Measurements from ENCODE around the gene ELAC2. TPM values are rescaled to one million over a fixed set of nuclear protein-coding genes. Genes with fewer than 3 reads are reported as not detected.

The ELAC2 gene
- total and polyA plus RNA-seq, 2 of the 8 experiments (the other 6 are each of a cell fraction or from before 2014, with no cell fraction given) = 91.6 to 127 TPM

GRCh38 chr17:13046361-13046760 lies 28.5 kb upstream of the ELAC2 start:
- Histone ChIP-seq H3K4me1 (replicated peaks in 1 of 4; ENCODE audit: control insufficient read depth in 3 of 4, insufficient read depth in 4 of 4, low read length in 3 of 4) (no peaks in the 10 kb centered on the region), H3K27me3 (replicated peaks in 1 of 4; ENCODE audit: control insufficient read depth in 3 of 4, extremely low read depth in 1 of 4, insufficient read depth in 3 of 4, low read length in 3 of 4) (no peaks in the 10 kb centered on the region), H3K4me3 (ENCODE audit: extremely low read depth in 1 of 4, insufficient read depth in 2 of 4, low read depth in 3 of 4, low read length in 4 of 4) (no peak overlapping the region), H2BK15ac (ENCODE audit: low read length) (no peak overlapping the region), H3K18ac (ENCODE audit: extremely low read depth, low read length) (no peak overlapping the region), H4K91ac (replicated peaks; ENCODE audit: insufficient read length, low read length) (no peak overlapping the region), H2BK120ac (replicated peaks; ENCODE audit: low read depth, low read length) (no peak overlapping the region), H3K79me2 (ENCODE audit: control insufficient read depth in 1 of 2, insufficient read depth in 2 of 2, low read length in 2 of 2) (no peaks in the 10 kb centered on the region), H3K56ac (replicated peaks; ENCODE audit: insufficient read length, low read depth, low read length) (no peak overlapping the region), H2BK12ac (ENCODE audit: low read depth, low read length) (no peak overlapping the region), H4K20me1 (replicated peaks in 1 of 2; ENCODE audit: control insufficient read depth in 1 of 2, insufficient read depth in 2 of 2, low read length in 2 of 2) (no peaks in the 10 kb centered on the region), H3K14ac (ENCODE audit: insufficient read length) (no peak overlapping the region), H3K23ac (ENCODE audit: insufficient read length) (no peak overlapping the region), H2AFZ (ENCODE audit: low read length) (no peak overlapping the region), H4K8ac (ENCODE audit: extremely low read depth, insufficient read depth, low read length) (peak overlapping the region; percentile 70; the same call in 1 of the 2 replicates), H3K9me3 (ENCODE audit: insufficient read depth in 2 of 2, low read depth in 1 of 2, low read length in 1 of 2) (no peaks in the 10 kb centered on the region), H3K9ac (replicated peaks in 1 of 4; ENCODE audit: extremely low read depth in 1 of 4, low read depth in 3 of 4, low read length in 3 of 4) (no peak overlapping the region), H2AK5ac (ENCODE audit: low read depth, low read length) (no peak overlapping the region), H3K36me3 (ENCODE audit: control insufficient read depth in 2 of 4, insufficient read depth in 4 of 4, low read length in 3 of 4) (no peaks in the 10 kb centered on the region), H3K4ac (replicated peaks; ENCODE audit: insufficient read length, low read depth, low read length) (no peak overlapping the region), H3K79me1 (ENCODE audit: low read depth, low read length) (no peaks in the 10 kb centered on the region), H4K5ac (ENCODE audit: insufficient read length, low read depth, low read length) (no peak overlapping the region), H3K23me2 (ENCODE audit: low read depth, low read length) (no peaks in the 10 kb centered on the region), H2BK5ac (ENCODE audit: low read depth, low read length) (no peak overlapping the region), H2BK20ac (ENCODE audit: low read length) (no peak overlapping the region), H3K4me2 (ENCODE audit: insufficient read depth in 1 of 2, low read depth in 2 of 2, low read length in 2 of 2) (no peak overlapping the region), H3K27ac (ENCODE audit: low read depth, low read length) (no peak overlapping the region)
- DNase-seq (ENCODE audit: low read depth in 1 of 2, low spot score in 2 of 2) (no peak), FAIRE-seq (no peak)
- CTCF ChIA-PET (ENCODE audit: partially characterized antibody) = interaction anchor here (0.9 to 7.4 kb wide), 3 partner anchors 11 to 36 kb away, joined by 3 to 52 read pairs (median 3); no protein-coding TSS in a partner anchor
- WGBS, 2 experiments (ENCODE audit: extremely low coverage in 1 of 2, insufficient coverage in 1 of 2, insufficient read length in 1 of 2, insufficient replicate concordance in 2 of 2, low coverage in 1 of 2, low lambda C conversion rate in 2 of 2, missing lambda C conversion rate in 1 of 2) = 91% methylated on average over 11 of the region's 12 CpGs; no CpG with 5 or more reads in 1 of the 2 experiments
- POLR2A ChIA-PET (ENCODE audit: partially characterized antibody) = no interaction called here
- TF ChIP-seq RBBP5 (IDR thresholded peaks at IDR 0.05; ENCODE audit: borderline replicate concordance, low read depth, low read length) = no peak
- no peak for TF ChIP-seq CREB1 (IDR thresholded peaks at IDR 0.05)
- no peak for TF ChIP-seq RNF2 (IDR thresholded peaks at IDR 0.05; ENCODE audit: borderline replicate concordance, low read depth, low read length, missing control alignments, poor library complexity, severe bottlenecking)
- no peak for TF ChIP-seq CHD1 (IDR thresholded peaks at IDR 0.05; ENCODE audit: low read depth, low read length)
- no peak for TF ChIP-seq SUZ12 (IDR thresholded peaks at IDR 0.05; ENCODE audit: low read length)
- TF ChIP-seq KDM5A (IDR thresholded peaks at IDR 0.05; ENCODE audit: low read length) = no peak
- TF ChIP-seq NRF1 (IDR thresholded peaks at IDR 0.05; ENCODE audit: low read depth, low read length) = no peak
- no peak for TF ChIP-seq SIX5 (IDR thresholded peaks at IDR 0.05; ENCODE audit: low read depth, low read length)
- no peak for TF ChIP-seq JUN (IDR thresholded peaks at IDR 0.05; ENCODE audit: low read depth, low read length)
- TF ChIP-seq GTF2F1 (IDR thresholded peaks at IDR 0.05; ENCODE audit: borderline replicate concordance, low read depth, low read length) = no peak
- no peak for TF ChIP-seq MAX (IDR thresholded peaks at IDR 0.05)
- TF ChIP-seq TAF7 (optimal IDR thresholded peaks at IDR 0.05; ENCODE audit: borderline replicate concordance, low read depth, low read length) = no peak
- TF ChIP-seq CBX5 (IDR thresholded peaks at IDR 0.05; ENCODE audit: low read depth, low read length) = no peak
- TF ChIP-seq TAF1 (IDR thresholded peaks at IDR 0.05; ENCODE audit: low read depth, low read length) = no peak
- TF ChIP-seq POLR2A (IDR thresholded peaks at IDR 0.05; ENCODE audit: control extremely low read depth in 1 of 2, low read depth in 2 of 2, low read length in 2 of 2) = no peak

Data from H1 (cell line).